Measurements from ENCODE around the gene MRGPRX2.

GRCh38 chr11:19092342-19092741 is 31.8 kb upstream of the MRGPRX2 start:
- TF ChIP-seq EZH2 (IDR thresholded peaks at IDR 0.05; ENCODE audit: low read length, missing control alignments) (no peak), CTCF (conservative IDR thresholded peaks at IDR 0.05 in 1 of 2, IDR thresholded peaks at IDR 0.05 in 1 of 2; ENCODE audit: low read depth in 1 of 2, low read length in 2 of 2) (no peak)
